Neural cell (in vitro differentiated cells): ENCODE data around the gene NEU3. TPM values are rescaled to one million over a fixed set of nuclear protein-coding genes. Genes with fewer than 3 reads are reported as not detected.

ENCODE experiments used
- H2AFZ ChIP-seq: fragments of 200-600, 300-800 bp; sonication (generic), shearing (Covaris generic); 2 replicates; pipeline ENCODE4 v1.6.0; 2014; ENCODE audit warnings: low read depth, mild to moderate bottlenecking, antibody characterized with exemption, low read length, moderate library complexity
- H3F3A ChIP-seq: fragments of 200-600 bp; shearing (Covaris generic); 2 replicates; pipeline ENCODE4 v1.6.1; 2016; ENCODE audit warnings: mild to moderate bottlenecking, moderate library complexity, mixed read lengths, antibody characterized with exemption, low read length; ENCODE audit not compliant: insufficient read depth, poor library complexity, severe bottlenecking
- H3K27ac ChIP-seq: fragments of 200-600, 300-800 bp; sonication (generic), shearing (Covaris generic); 2 replicates; pipeline ENCODE4 v1.5.1; 2014; ENCODE audit warnings: mild to moderate bottlenecking, low read length, moderate library complexity
- H3K27me3 ChIP-seq: fragments of 300-800, 200-600 bp; sonication (generic), shearing (Covaris generic); 2 replicates; pipeline ENCODE4 v1.6.0; 2014; ENCODE audit warnings: mild to moderate bottlenecking, low read depth, low read length, moderate library complexity; ENCODE audit not compliant: insufficient read depth
- H3K36me3 ChIP-seq: fragments of 300-800, 200-600 bp; sonication (generic), shearing (Covaris generic); 2 replicates; pipeline ENCODE4 v1.5.1; 2014; ENCODE audit warnings: mild to moderate bottlenecking, antibody characterized with exemption, low read length, moderate library complexity; ENCODE audit not compliant: insufficient read depth
- H3K4me2 ChIP-seq: fragments of 300-800, 200-600 bp; sonication (generic), shearing (Covaris generic); 2 replicates; pipeline ENCODE4 v1.6.0; 2014; ENCODE audit warnings: mild to moderate bottlenecking, low read length
- H3K4me3 ChIP-seq: fragments of 300-800, 200-600 bp; sonication (generic), shearing (Covaris generic); 2 replicates; pipeline ENCODE4 v1.5.1; 2014; ENCODE audit warnings: mild to moderate bottlenecking, low read length, moderate library complexity
- H3K79me2 ChIP-seq: fragments of 200-600 bp; shearing (Covaris generic); replicated peaks from 2 replicates; pipeline ENCODE4 v1.6.0; 2014; ENCODE audit warnings: mild to moderate bottlenecking, low read length, moderate library complexity; ENCODE audit not compliant: insufficient read depth
- H3K9ac ChIP-seq: fragments of 300-800, 200-600 bp; sonication (generic), shearing (Covaris generic); 2 replicates; pipeline ENCODE4 v1.6.1; 2016; ENCODE audit warnings: mild to moderate bottlenecking, low read length, mixed read lengths
- H3K9me2 ChIP-seq: fragments of 200-600 bp; shearing (Covaris generic); 2 replicates; pipeline ENCODE4 v1.6.1; 2016; ENCODE audit warnings: mild to moderate bottlenecking, low read length, mixed read lengths; ENCODE audit not compliant: insufficient read depth
- H3K9me3 ChIP-seq: fragments of 200-600, 300-800 bp; sonication (generic), shearing (Covaris generic); 2 replicates; pipeline ENCODE4 v1.6.1; 2016; ENCODE audit warnings: mild to moderate bottlenecking, mixed run types, low read length, moderate library complexity, mixed read lengths
- H4K20me1 ChIP-seq: fragments of 200-600 bp; shearing (Covaris generic); 2 replicates; pipeline ENCODE4 v1.6.1; 2016; ENCODE audit warnings: mild to moderate bottlenecking, mixed run types; ENCODE audit not compliant: insufficient read depth
- EP300 ChIP-seq: fragments of 450-650 bp; conservative IDR thresholded peaks from 2 replicates; pipeline ENCODE4 v1.6.1; 2014; ENCODE audit warnings: antibody characterized with exemption, mild to moderate bottlenecking, moderate library complexity; ENCODE audit not compliant: poor library complexity, severe bottlenecking
- POLR2AphosphoS5 ChIP-seq: IDR thresholded peaks from 2 replicates; pipeline ENCODE4 v1.6.1; 2012
- RAD21 ChIP-seq: fragments of 450-650 bp; conservative IDR thresholded peaks from 2 replicates; pipeline ENCODE4 v1.6.1; 2014; ENCODE audit warnings: antibody characterized with exemption, mild to moderate bottlenecking, moderate library complexity
- REST ChIP-seq: IDR thresholded peaks from 2 replicates; pipeline ENCODE4 v1.6.1; 2012; ENCODE audit warnings: borderline replicate concordance
- SMC3 ChIP-seq: fragments of 450-650 bp; conservative IDR thresholded peaks from 2 replicates; pipeline ENCODE4 v1.6.1; 2014; ENCODE audit warnings: antibody characterized with exemption, mild to moderate bottlenecking, moderate library complexity; ENCODE audit not compliant: poor library complexity
- TAF1 ChIP-seq: IDR thresholded peaks from 2 replicates; pipeline ENCODE4 v1.6.1; 2012; ENCODE audit warnings: low read depth
- polyA plus RNA-seq: library from polyadenylated mRNA; depleted of rRNA; stranded (reverse); fragments of >200 nt; gene quantifications from 2 replicates; pipeline ENCODE4 v1.2.3, GENCODE V29; 2014
- TF ChIP-seq, protein P1 (sequence below): fragments of 450-650 bp; IDR thresholded peaks from 2 replicates; pipeline ENCODE4 v1.5.1; 2014; ENCODE audit warnings: antibody characterized with exemption, mild to moderate bottlenecking, moderate library complexity; ENCODE audit not compliant: poor library complexity, severe bottlenecking

NEU3 gene
- polyA plus RNA-seq, 1 donor from 2014 or later, result 16.9 TPM

DNA sequence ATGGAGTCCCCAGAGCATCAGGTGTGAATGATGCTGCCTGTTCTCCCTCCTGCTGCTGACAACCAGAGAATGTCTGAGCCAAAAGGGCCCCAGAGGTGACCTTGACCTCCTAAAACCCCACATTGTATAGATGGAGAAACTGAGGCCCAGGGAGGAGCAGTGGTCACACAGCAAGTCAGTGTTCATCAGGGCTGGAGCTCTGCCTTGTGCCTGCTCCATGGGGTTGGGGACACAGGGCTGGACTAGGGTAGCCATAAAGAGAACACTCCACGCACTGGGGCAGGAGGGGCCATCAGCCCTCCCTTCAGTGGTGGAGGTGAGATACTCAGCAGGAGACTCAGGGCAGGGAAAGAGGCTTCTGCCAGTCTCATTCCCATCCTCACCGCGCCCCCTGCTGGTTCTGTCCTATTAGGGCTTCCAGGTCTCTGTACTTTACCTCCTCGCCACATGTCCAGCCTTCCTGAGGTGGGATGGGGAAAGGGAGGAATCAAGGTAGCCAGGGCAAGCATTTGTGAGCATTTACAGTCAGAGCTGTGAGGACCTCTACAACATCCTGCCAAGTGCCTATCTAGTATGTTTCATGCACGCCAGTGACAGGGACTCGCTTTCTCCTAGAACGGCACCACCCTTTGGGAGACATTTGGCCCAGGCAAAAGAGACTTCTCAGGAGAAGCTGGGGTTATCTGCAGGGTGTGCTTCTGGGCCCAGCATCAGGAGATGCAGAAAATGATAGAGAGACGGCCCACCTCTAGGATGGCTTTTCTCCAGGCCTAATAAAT is 43.2 kb downstream of the NEU3 start:
- Histone ChIP-seq H3K9ac (no peak overlapping the region), H3K27ac (no peak overlapping the region), H3K9me2 (no peaks in the 10 kb centered on the region), H3K27me3 (no peaks in the 10 kb centered on the region), H2AFZ (no peak overlapping the region), H3K79me2 (no peaks in the 10 kb centered on the region), H4K20me1 (no peaks in the 10 kb centered on the region), H3K36me3 (no peaks in the 10 kb centered on the region), H3K4me3 (no peak overlapping the region), H3K9me3 (no peaks in the 10 kb centered on the region), H3K4me2 (no peak overlapping the region), H3F3A (no peaks in the 10 kb centered on the region)
- TF ChIP-seq SMC3, result peak; percentile 21
- TF ChIP-seq, protein P1, sequence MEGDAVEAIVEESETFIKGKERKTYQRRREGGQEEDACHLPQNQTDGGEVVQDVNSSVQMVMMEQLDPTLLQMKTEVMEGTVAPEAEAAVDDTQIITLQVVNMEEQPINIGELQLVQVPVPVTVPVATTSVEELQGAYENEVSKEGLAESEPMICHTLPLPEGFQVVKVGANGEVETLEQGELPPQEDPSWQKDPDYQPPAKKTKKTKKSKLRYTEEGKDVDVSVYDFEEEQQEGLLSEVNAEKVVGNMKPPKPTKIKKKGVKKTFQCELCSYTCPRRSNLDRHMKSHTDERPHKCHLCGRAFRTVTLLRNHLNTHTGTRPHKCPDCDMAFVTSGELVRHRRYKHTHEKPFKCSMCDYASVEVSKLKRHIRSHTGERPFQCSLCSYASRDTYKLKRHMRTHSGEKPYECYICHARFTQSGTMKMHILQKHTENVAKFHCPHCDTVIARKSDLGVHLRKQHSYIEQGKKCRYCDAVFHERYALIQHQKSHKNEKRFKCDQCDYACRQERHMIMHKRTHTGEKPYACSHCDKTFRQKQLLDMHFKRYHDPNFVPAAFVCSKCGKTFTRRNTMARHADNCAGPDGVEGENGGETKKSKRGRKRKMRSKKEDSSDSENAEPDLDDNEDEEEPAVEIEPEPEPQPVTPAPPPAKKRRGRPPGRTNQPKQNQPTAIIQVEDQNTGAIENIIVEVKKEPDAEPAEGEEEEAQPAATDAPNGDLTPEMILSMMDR, result peak; percentile 41
- no peak for TF ChIP-seq RAD21

GRCh38 chr11:75032550-75032935 is 43.8 kb downstream of the NEU3 start:
- no peaks in the 10 kb centered on the region for H3F3A ChIP-seq
- no peak for TF ChIP-seq REST
- TF ChIP-seq, protein P1, result no peak
- no peak for TF ChIP-seq POLR2AphosphoS5
- no peak for TF ChIP-seq RAD21
- no peak for TF ChIP-seq SMC3
- TF ChIP-seq EP300, result no peak
- TF ChIP-seq TAF1, result no peak
- no peaks in the 10 kb centered on the region for H3K79me2 ChIP-seq
- no peaks in the 10 kb centered on the region for H3K9me3 ChIP-seq
- no peak overlapping the region for H3K4me2 ChIP-seq
- no peaks in the 10 kb centered on the region for H3K36me3 ChIP-seq
- no peaks in the 10 kb centered on the region for H3K9me2 ChIP-seq
- no peak overlapping the region for H3K27ac ChIP-seq
- H3K27me3 ChIP-seq, result no peaks in the 10 kb centered on the region
- H4K20me1 ChIP-seq, result no peaks in the 10 kb centered on the region
- H3K4me3 ChIP-seq, result no peak overlapping the region
- H2AFZ ChIP-seq, result no peak overlapping the region
- H3K9ac ChIP-seq, result no peak overlapping the region
